ENCODE measurements around the gene CBARP. TPM values are rescaled to one million over a fixed set of nuclear protein-coding genes. Genes with fewer than 3 reads are reported as not detected.

Gene CBARP, protein sequence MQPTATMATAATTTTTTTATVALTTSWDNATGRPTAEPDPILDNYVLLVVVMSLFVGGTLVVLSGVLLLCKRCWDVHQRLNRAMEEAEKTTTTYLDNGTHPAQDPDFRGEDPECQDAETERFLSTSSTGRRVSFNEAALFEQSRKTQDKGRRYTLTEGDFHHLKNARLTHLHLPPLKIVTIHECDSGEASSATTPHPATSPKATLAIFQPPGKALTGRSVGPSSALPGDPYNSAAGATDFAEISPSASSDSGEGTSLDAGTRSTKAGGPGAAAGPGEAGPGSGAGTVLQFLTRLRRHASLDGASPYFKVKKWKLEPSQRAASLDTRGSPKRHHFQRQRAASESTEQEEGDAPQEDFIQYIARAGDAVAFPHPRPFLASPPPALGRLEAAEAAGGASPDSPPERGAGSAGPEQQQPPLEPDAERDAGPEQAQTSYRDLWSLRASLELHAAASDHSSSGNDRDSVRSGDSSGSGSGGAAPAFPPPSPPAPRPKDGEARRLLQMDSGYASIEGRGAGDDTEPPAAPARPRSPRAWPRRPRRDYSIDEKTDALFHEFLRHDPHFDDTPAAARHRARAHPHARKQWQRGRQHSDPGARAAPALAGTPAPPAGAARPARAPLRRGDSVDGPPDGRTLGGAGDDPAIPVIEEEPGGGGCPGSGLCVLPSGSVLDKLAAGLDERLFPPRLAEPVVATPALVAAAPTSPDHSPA
- total RNA-seq: 2.3 TPM

DNA sequence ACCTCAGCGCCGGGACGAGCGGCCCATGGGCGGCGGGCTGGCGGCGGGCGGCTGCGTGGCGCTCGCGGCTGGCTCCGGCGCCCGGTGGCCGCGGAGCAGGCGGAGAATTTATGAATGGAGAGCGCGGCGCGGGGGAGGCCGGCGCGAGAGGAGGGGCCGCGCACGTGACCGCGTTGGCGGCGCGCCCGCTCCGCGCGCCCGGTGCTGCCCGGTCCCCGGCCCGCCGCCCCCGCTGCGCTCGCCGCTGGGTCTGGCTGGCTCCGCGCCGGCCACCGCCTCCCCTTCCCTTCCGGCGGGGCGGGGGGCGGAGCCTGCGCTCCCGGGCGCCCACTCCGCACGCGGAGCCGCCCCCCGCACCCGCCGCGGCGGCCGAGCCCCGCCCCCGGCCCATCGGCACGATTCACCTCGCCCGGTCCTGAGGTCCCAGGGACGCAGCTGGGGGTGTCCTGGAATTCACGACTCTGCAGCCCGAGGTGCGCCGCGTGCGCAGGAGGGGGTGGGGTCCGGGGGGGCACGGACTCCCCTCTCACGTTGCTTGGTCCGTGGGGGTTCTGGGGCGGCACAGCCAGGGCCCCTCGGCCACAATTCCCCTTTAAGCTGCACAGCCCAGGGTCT, at the start of gene CBARP:
TSS of gene CBARP (minus strand) at position 252 of the 615 bp plus-strand sequence. CDS start 1,905 bp downstream, outside the sequence.

DNA sequence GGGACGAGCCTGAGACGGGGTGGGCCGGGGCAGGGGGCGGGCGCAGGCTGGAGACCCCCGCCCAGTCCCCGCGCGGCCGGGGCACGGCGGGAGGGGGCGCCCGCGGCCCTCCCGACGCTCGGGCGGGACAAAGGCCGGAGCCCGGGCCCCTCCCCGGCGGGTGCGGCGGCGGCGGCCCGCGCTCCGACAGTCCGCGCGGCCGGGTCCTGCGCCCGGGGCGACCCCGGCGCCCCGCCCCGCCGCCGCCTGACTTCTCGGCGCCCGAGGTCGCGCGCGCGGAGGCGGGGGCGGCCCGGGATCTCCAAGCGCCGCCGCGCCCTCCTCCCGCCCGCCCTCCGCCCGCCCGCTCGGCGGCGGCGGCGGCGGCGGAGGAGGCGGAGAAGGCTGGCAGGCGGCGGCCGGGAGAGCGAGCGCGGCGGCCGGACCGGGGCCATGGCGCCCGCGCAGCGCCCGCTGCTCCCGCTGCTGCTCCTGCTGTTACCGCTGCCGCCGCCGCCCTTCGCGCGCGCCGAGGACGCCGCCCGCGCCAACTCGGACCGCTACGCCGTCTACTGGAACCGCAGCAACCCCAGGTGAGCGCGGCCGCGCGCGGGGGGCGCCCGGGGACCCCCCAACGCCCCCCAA, 48.0 kb upstream of the CBARP start, which contains the start of gene EFNA2:
TSS of gene EFNA2 (plus strand) at position 137 of the 624 bp plus-strand sequence. CDS start at position 433, 296 bp downstream.

DNA sequence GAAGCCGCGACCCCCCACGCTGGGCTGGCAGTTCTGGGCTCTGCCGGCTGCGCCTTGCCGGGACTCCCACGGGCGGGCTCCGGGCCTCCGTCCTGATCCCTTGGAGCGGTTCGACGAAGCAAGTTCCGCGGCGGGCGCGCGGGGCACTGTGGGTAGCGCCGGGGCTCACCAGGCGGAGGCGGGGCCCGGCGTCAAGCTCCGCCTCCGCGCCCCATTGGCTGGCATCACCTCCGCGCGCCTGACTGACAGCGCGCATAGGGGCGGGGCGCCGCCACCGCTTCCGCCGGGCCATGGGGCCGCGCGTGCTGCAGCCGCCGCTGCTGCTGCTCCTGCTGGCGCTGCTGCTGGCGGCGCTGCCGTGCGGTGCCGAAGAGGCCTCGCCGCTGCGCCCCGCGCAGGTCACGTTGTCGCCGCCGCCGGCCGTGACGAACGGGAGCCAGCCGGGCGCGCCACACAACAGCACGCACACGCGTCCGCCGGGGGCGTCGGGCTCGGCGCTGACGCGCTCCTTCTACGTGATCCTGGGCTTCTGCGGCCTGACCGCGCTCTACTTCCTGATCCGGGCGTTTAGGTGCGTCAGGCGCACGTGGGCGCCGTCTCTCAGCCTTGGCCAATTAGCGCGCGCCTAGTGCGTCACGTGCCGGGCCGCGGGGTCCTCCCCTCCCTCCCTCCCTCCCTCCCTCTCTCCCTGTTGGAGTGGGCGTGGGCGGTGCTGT, 37.6 kb upstream of the CBARP start, which contains the start of gene FAM174C:
TSS of gene FAM174C (plus strand) at position 271 of the 716 bp plus-strand sequence. CDS start at position 291, 20 bp downstream.

DNA sequence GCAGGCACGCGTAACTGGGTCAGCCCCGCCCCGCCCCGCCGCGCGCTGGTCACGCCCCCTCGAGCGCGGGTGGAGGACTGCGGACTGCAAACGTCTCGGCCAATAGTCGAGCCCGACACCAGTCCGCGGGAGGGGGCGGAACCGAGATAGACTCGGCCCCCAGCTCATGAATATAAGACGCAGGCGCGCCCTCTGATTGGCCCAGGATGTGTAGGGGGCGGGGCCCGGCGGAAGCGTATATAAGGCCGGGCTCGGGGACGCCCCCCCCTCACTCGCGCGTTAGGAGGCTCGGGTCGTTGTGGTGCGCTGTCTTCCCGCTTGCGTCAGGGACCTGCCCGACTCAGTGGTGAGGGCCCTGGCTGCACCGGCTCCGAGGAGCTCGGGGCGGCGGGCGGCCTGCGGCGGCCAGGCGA, 31.3 kb upstream of the CBARP start, which contains the start of gene CIRBP:
TSS of gene CIRBP (plus strand) at position 268 of the 413 bp plus-strand sequence. CDS start 1,602 bp downstream, outside the sequence.

DNA sequence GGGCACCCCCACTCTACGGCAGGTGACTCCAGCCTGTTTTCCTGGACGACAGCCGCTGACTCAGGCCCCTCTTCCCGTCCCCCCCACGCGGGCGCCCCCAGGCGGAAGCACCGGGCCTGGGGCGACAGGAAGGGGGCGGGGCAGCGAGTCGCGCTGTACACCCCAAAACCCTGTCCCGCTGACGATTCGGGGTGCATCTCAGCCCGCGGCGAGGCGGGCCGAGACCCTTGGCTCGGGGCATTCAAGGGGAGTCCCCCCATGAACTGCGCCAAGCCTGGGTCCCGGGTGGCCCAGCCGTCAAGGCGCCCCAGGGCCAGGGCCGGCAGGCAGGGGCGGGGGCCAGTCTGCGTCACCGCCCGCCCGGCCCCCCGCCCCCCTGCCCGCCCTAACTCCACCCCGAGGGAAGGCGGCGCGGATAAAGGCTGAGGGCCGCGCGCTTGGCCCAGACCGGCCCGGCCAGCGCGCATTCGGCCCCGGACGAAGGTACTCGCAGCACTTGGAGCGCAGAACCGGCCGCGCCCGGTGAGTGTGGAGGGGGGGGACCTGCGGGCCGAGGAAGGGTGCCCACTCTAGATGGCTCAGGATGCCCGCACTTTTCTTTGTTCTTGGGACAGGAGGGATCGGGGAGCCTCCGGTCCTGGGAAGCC, 10.5 kb upstream of the CBARP start, which contains the start of gene MIDN:
TSS of gene MIDN (plus strand) at position 445 of the 647 bp plus-strand sequence. CDS start 1,714 bp downstream, outside the sequence.

DNA sequence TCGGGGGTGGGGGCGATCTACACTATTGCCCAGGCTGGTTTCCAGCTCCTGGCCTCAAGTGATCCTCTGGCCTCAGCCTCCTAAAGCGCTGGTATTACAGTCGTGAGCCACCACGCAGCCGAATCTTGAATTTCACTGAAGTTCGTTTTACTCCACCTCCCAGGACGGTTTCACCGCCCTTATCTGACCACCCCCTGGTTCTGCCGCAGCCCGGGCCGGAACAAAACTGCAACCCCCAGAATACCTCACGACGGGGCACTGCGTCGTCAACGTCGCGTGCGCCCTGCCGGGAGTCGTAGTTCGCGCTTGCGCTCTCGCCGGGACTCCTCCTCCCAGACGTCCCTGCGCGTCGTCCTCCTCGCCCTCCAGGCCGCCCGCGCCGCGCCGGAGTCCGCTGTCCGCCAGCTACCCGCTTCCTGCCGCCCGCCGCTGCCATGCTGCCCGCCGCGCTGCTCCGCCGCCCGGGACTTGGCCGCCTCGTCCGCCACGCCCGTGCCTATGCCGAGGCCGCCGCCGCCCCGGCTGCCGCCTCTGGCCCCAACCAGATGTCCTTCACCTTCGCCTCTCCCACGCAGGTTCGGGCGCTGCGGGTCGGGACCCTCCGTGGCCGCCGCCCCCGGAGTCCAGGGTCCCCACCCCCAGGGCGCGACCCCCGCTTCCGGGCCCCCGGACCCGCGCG, 3.8 kb upstream of the CBARP start, which contains the start of gene ATP5F1D:
TSS of gene ATP5F1D (plus strand) at position 335 of the 679 bp plus-strand sequence. CDS start at position 435, 100 bp downstream.

DNA sequence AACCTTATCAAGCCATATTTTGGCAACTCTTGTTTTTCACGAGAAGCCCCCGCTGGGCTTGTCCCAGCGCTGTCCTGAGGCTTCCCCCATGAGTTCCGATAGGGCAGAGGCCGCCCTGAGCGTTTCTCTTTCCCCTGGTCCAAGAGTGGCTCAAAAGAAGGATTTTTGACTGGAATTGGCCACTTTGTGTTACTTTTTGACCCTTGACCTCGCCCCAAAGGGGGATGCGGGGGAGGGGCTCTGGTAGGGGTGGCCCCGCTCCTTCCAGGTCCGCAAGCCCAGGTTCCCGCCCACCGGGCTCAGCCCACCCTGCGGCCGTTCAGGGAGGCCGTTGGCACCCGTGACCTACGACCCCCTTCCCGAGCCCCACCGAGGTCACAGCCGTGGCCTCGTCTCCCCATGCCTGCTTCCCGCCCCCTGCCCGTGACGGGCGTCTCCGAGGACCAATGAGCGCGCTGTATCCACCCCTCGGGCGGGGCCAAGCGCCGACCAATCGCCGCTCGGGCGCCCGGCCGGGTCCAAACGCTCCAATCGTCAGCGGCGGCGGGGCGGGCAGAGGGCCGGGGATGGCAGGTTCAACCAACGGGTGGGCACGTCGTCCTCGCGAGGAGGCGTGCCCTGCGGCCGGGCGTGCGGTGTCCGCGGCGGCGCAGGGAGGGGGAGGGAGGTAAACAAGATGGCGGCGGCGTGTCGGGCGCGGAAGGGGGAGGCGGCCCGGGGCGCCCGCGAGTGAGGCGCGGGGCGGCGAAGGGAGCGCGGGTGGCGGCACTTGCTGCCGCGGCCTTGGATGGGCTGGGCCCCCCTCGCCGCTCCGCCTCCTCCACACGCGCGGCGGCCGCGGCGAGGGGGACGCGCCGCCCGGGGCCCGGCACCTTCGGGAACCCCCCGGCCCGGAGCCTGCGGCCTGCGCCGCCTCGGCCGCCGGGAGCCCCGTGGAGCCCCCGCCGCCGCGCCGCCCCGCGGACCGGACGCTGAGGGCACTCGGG, 32.4 kb downstream of the CBARP start, which contains the start of gene STK11:
TSS of gene STK11 (plus strand) at position 665 of the 986 bp plus-strand sequence. CDS start 1,136 bp downstream, outside the sequence.

Other genes with a start within 250 kb of the CBARP start
- 0.47 TPM for gene GRIN3B, start 237.6 kb downstream of the CBARP start, total RNA-seq
- gene TMEM259, start 216.9 kb downstream of the CBARP start, total RNA-seq: 96.6 TPM
- not detected for gene RNU6-2, start 216.5 kb downstream of the CBARP start, total RNA-seq
- 194 TPM for gene CNN2, start 211.4 kb downstream of the CBARP start, total RNA-seq
- gene ABCA7, start 197.9 kb downstream of the CBARP start, total RNA-seq: 16.5 TPM
- gene ARHGAP45, start 170.8 kb downstream of the CBARP start, total RNA-seq: 24.3 TPM
- gene POLR2E, start 142.6 kb downstream of the CBARP start, total RNA-seq: 110 TPM
- gene GPX4, start 134.0 kb downstream of the CBARP start, total RNA-seq: 175 TPM
- gene SBNO2, start 63.7 kb downstream of the CBARP start, total RNA-seq: 26.6 TPM
- 78.9 TPM for gene STK11, start 32.2 kb downstream of the CBARP start, total RNA-seq
- 73.6 TPM for gene ATP5F1D, start 3.7 kb upstream of the CBARP start, total RNA-seq
- gene MIDN, start 10.6 kb upstream of the CBARP start, total RNA-seq: 40.8 TPM
- gene CIRBP, start 31.3 kb upstream of the CBARP start, total RNA-seq: 748 TPM
- gene FAM174C, start 37.5 kb upstream of the CBARP start, total RNA-seq: 16.6 TPM
- 2.9 TPM for gene EFNA2, start 47.9 kb upstream of the CBARP start, total RNA-seq
- 83.7 TPM for gene NDUFS7, start 145.9 kb upstream of the CBARP start, total RNA-seq
- 63.8 TPM for gene GAMT, start 163.5 kb upstream of the CBARP start, total RNA-seq
- 59.6 TPM for gene DAZAP1, start 169.6 kb upstream of the CBARP start, total RNA-seq
- gene RPS15, start 200.4 kb upstream of the CBARP start, total RNA-seq: 697 TPM
- gene APC2, start 212.1 kb upstream of the CBARP start, total RNA-seq: 1.7 TPM
- gene C19orf25, start 241.2 kb upstream of the CBARP start, total RNA-seq: 37.7 TPM